Right lobe of liver (tissue), 6 donors: ENCODE results near the gene CHST8. TPM values are rescaled to one million over a fixed set of nuclear protein-coding genes. Genes with fewer than 3 reads are reported as not detected.
A peak's percentile ranks its signal among the peaks of the same experiment; 100 is the strongest.

Experiments
- ATAC-seq, 4 donors: fragments of 200-7000 bp; cut with Tn5 transposase; one replicate each; pipeline ENCODE4 v1.9.1; 2020; ENCODE audit warnings: mild to moderate bottlenecking in 4 of 4, moderate library complexity in 4 of 4
- DNase-seq, 3 donors: peaks; one replicate each; pipeline ENCODE4 v3.0.0-alpha.2; 2020
- H3K27ac ChIP-seq, 3 donors: fragments of 200-600 bp; one replicate each; pipeline ENCODE4 v1.8.0; 2022
- H3K27me3 ChIP-seq, 2 donors: fragments of 200-600 bp; one replicate each; pipeline ENCODE4 v1.8.0; 2022
- H3K36me3 ChIP-seq, 4 donors: fragments of 200-600 bp; sonication (generic) in 1 of 4; one replicate each; pipeline versions ENCODE4 v1.5.1 to v1.8.0; 2017 to 2022; ENCODE audit warnings: control low read depth in 1 of 4
- H3K4me1 ChIP-seq, 4 donors: fragments of 200-600 bp; sonication (generic) in 1 of 4; one replicate each; pipeline versions ENCODE4 v1.5.1 to v1.8.0; 2017 to 2022; ENCODE audit warnings: control low read depth in 1 of 4
- H3K4me3 ChIP-seq, 3 donors: fragments of 200-600 bp; one replicate each; pipeline ENCODE4 v1.8.0; 2022
- H3K9me3 ChIP-seq, 4 donors: fragments of 200-600 bp; sonication (generic) in 1 of 4; one replicate each; pipeline versions ENCODE4 v1.5.1 to v1.8.0; 2017 to 2022; ENCODE audit warnings: control low read depth in 1 of 4
- POLR2A ChIP-seq: fragments of 450-650 bp; IDR thresholded peaks from one replicate; pipeline ENCODE4 v1.6.1; 2017; ENCODE audit warnings: antibody characterized with exemption, mild to moderate bottlenecking
- WGBS: methylation state at CpG from one replicate; pipeline ENCODE4 v1.1.6; 2018; ENCODE audit warnings: low coverage, low lambda C conversion rate; ENCODE audit not compliant: insufficient coverage; ENCODE audit errors: missing lambda C conversion rate; 5-methylcytosine and 5-hydroxymethylcytosine counted together
- intact Hi-C, 2 donors: fragments of 100-400 bp; cut with DNase I; formaldehyde crosslinking; loops; one replicate each; pipeline versions ENCODE4 v1.11.2 to v1.14.1; 2022
- total RNA-seq, 6 experiments: library from RNA; depleted of rRNA in 2 of 6; stranded (reverse); fragments of >200 nt in 2 of 6; fragmentation: NEBNext Ultra II Directional in 3 of 6; extraction: Animal tissue kit (Norgen Biotek cat#: 25700) in 3 of 6; gene quantifications; one replicate each; pipeline versions ENCODE4 v1.1.0 to v1.2.4, GENCODE V29; 2016 to 2023
- TF ChIP-seq, protein P1 (sequence below), 4 donors: fragments of 200-600 bp in 3 of 4; fragments of 450-650 bp in 1 of 4; IDR thresholded peaks; one replicate each; pipeline versions ENCODE4 v1.5.1 to v1.8.0; 2016 to 2022; ENCODE audit warnings: antibody characterized with exemption in 4 of 4, mild to moderate bottlenecking in 2 of 4
- donor health status: DM: no; HTN: yes; CAD: no.
- donor health status: DM: no; HTN: no; CAD: no.
- donor health status: DM: no; HTN: no; CAD: no.
- donor health status: DM: no; HTN: yes; CAD: no.
- donor health status: DM: no; HTN: yes; CAD: no.

CHST8 gene
- total RNA-seq, 6 experiments from 2014 or later: 0.12 to 0.19 TPM; not detected in 4

DNA sequence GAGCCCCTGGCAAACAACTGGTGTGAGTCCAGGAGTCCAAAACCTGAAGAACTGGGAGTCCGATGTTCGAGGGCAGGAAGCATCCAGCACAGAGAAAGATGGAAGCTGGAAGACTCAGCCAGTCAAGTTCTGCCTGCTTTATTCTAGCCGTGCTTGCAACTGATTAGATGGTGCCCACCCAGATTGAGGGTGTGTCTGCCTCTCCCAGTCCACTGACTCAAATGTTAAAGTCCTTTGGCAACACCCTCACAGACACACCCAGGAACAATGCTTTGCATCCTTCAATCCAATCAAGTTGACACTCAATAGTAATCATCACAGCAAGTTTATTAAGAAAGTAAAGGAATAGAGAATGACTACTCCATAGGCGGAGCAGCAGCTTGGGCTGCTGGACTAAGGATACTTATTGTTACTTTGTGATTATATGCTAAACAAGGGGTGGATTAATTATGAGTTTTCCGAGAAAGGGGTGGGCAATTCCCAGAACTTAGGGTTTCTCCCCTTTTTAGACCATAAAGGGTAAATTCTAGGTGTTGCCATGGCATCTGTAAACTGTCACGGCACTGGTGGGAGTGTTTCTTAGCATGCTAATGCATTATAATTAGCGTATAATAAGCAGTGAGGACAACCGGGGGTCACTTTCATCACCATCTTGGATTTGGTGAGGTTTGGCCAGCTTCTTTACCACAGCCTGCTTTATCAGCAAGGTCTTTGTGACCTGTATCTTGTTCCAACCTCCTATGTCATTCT is 109.3 kb downstream of the CHST8 start:
- no peaks in the 10 kb centered on the region for H3K36me3 ChIP-seq
- no peak overlapping the region for H3K4me3 ChIP-seq
- ATAC-seq (no peak), DNase-seq (no peak)
- intact Hi-C loops: no loop called here
- H3K27ac ChIP-seq: no peak overlapping the region
- H3K27me3 ChIP-seq: no peaks in the 10 kb centered on the region
- WGBS: 48% methylated on average over 5 of the region's 8 CpGs
- TF ChIP-seq, protein P1, sequence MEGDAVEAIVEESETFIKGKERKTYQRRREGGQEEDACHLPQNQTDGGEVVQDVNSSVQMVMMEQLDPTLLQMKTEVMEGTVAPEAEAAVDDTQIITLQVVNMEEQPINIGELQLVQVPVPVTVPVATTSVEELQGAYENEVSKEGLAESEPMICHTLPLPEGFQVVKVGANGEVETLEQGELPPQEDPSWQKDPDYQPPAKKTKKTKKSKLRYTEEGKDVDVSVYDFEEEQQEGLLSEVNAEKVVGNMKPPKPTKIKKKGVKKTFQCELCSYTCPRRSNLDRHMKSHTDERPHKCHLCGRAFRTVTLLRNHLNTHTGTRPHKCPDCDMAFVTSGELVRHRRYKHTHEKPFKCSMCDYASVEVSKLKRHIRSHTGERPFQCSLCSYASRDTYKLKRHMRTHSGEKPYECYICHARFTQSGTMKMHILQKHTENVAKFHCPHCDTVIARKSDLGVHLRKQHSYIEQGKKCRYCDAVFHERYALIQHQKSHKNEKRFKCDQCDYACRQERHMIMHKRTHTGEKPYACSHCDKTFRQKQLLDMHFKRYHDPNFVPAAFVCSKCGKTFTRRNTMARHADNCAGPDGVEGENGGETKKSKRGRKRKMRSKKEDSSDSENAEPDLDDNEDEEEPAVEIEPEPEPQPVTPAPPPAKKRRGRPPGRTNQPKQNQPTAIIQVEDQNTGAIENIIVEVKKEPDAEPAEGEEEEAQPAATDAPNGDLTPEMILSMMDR (IDR thresholded peaks at IDR 0.05): no peak
- H3K9me3 ChIP-seq: no peaks in the 10 kb centered on the region
- H3K4me1 ChIP-seq: no peaks in the 10 kb centered on the region

DNA sequence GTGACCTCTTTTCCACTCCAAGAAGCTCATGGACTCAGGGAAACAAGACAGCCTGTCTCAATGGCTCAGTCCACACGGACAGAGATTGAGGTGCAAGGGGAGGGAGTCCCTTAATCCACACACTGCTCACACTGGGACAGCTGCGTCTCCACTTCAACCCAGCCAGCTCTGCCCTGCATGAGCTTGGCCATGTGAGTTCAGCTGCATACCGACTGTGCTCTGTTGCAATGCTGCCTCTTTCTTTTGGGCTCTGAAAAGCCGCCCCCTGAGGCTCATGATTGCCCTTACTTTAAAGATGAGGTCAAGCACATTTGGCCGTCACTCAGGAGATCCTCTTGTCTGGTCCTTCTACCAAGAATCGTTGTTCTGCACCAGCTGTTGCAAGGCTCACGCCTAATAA is 110.1 kb downstream of the CHST8 start:
- no peak for TF ChIP-seq POLR2A
- TF ChIP-seq, protein P1 (IDR thresholded peaks at IDR 0.05): no peak
- Histone ChIP-seq H3K9me3 (no peaks in the 10 kb centered on the region), H3K4me1 (no peaks in the 10 kb centered on the region), H3K27ac (no peak overlapping the region), H3K36me3 (no peaks in the 10 kb centered on the region), H3K4me3 (no peak overlapping the region), H3K27me3 (no peaks in the 10 kb centered on the region)
- intact Hi-C loops: no loop called here
- DNase-seq (no peak), ATAC-seq (no peak)
- 46% methylated on average over 3 of the region's 7 CpGs for WGBS

DNA sequence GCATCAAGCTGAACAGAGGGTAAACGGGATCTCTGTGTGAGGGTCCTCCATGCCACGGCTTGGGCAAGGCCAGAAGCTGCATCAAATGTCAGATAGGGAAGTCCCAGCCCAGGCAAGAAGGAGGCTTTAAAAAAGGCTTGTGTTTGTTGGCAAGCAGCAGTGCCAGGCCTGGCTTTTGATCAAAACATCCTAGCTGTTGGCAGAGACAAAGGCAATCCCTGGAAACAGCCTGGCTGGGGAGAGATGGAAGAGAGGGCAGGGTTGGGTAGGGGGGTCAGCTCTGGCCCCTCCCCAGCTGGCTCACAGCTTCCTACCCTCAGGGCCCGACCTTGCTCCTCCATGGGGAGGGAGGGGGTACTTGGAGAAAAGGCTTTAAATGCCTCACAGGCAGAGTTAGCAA is 113.2 kb downstream of the CHST8 start:
- peak in 2 of 4 donors; percentile 20 to 58 for ATAC-seq

DNA sequence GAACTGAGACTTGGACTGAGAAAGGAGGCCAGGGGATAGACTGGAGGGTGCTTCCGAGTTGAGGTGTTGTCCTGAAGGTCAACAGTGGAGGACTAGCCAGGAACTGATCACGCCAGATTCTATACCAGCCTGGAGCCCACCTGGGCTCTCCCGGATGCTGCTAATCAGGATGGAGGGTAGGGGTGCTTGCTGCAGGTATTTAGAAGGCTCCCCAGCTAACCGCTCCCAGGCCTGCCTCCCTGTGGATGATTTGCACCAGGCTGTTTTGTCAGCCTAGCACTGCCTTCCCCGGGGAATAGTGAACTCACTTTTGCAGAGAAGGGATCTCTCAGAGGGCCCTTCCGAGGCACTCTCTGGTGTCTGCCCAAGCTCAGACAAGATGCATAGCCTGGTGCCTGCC is 114.4 kb downstream of the CHST8 start:
- ATAC-seq: no peak
- intact Hi-C loops: no loop called here
- H3K4me1 ChIP-seq: no peaks in the 10 kb centered on the region
- H3K36me3 ChIP-seq: no peaks in the 10 kb centered on the region
- WGBS: 60% methylated on average over 1 of the region's 6 CpGs
- H3K9me3 ChIP-seq: no peaks in the 10 kb centered on the region
- H3K4me3 ChIP-seq: no peak overlapping the region
- H3K27ac ChIP-seq: no peak overlapping the region
- no peaks in the 10 kb centered on the region for H3K27me3 ChIP-seq
- no peak for TF ChIP-seq POLR2A
- TF ChIP-seq, protein P1 (IDR thresholded peaks at IDR 0.05): no peak
- DNase-seq: no peak

More for the DNA sequence above, 113.2 kb downstream of the CHST8 start:
- TF ChIP-seq, protein P1 (IDR thresholded peaks at IDR 0.05): no peak
- TF ChIP-seq POLR2A: no peak
- Histone ChIP-seq H3K9me3 (no peaks in the 10 kb centered on the region), H3K4me1 (no peaks in the 10 kb centered on the region), H3K27me3 (no peaks in the 10 kb centered on the region), H3K4me3 (no peak overlapping the region), H3K36me3 (no peaks in the 10 kb centered on the region), H3K27ac (no peak overlapping the region)
- intact Hi-C loops: no loop called here
- peak in 1 of 3 donors; percentile 56 for DNase-seq
- 0% methylated on average over 1 of the region's 3 CpGs for WGBS
